OCI-LY1 (cell line): ENCODE measurements around the gene PPARD.
A peak's percentile ranks its signal among the peaks of the same experiment; 100 is the strongest.

ENCODE experiments used
- H2AFZ ChIP-seq: fragments of 200-600 bp; sonication (generic), shearing (Covaris generic); 2 replicates; pipeline ENCODE4 v1.6.0; 2014; ENCODE audit warnings: antibody characterized with exemption, mild to moderate bottlenecking, low read length
- H3F3A ChIP-seq: fragments of 200-600 bp; sonication (generic), shearing (Covaris generic); 2 replicates; pipeline ENCODE4 v1.6.0; 2014; ENCODE audit warnings: mild to moderate bottlenecking, antibody characterized with exemption, low read length, moderate library complexity; ENCODE audit not compliant: insufficient read depth
- H3K27ac ChIP-seq: fragments of 200-600 bp; sonication (generic); 2 replicates; pipeline ENCODE4 v1.5.1; 2014; ENCODE audit warnings: low read length, mixed run types, mild to moderate bottlenecking, low read depth; ENCODE audit not compliant: poor library complexity, severe bottlenecking
- H3K27me3 ChIP-seq: fragments of 200-600 bp; sonication (generic); 2 replicates; pipeline ENCODE4 v1.6.0; 2014; ENCODE audit warnings: antibody characterized with exemption, mild to moderate bottlenecking, low read length, moderate library complexity; ENCODE audit not compliant: insufficient read depth
- H3K36me3 ChIP-seq: fragments of 200-600 bp; sonication (generic); 2 replicates; pipeline ENCODE4 v1.6.1; 2014; ENCODE audit warnings: mild to moderate bottlenecking, antibody characterized with exemption, low read length, moderate library complexity, mixed read lengths; ENCODE audit not compliant: insufficient read depth
- H3K4me1 ChIP-seq: fragments of 200-600 bp; sonication (generic); 2 replicates; pipeline ENCODE4 v1.5.1; 2014; ENCODE audit warnings: mild to moderate bottlenecking, low read length, moderate library complexity; ENCODE audit not compliant: insufficient read depth, severe bottlenecking
- H3K4me2 ChIP-seq: fragments of 200-600 bp; sonication (generic), shearing (Covaris generic); 2 replicates; pipeline ENCODE4 v1.6.1; 2014; ENCODE audit warnings: low read length
- H3K4me3 ChIP-seq: fragments of 200-600 bp; sonication (generic); 2 replicates; pipeline ENCODE4 v1.5.1; 2014; ENCODE audit warnings: low read length, low read depth, mild to moderate bottlenecking, mixed read lengths; ENCODE audit not compliant: poor library complexity, severe bottlenecking
- H3K79me2 ChIP-seq: fragments of 200-600 bp; shearing (Covaris generic); 2 replicates; pipeline ENCODE4 v1.6.1; 2016; ENCODE audit warnings: mixed run types, low read length, mixed read lengths; ENCODE audit not compliant: insufficient read depth
- H3K9ac ChIP-seq: fragments of 200-600 bp; sonication (generic), shearing (Covaris generic); 2 replicates; pipeline ENCODE4 v1.6.1; 2014; ENCODE audit warnings: mild to moderate bottlenecking, low read length, mixed read lengths
- H3K9me2 ChIP-seq: fragments of 200-600 bp; sonication (generic), shearing (Covaris generic); 2 replicates; pipeline ENCODE4 v1.6.1; 2014; ENCODE audit warnings: low read depth, mild to moderate bottlenecking, low read length, mixed read lengths
- H3K9me3 ChIP-seq: fragments of 200-600 bp; shearing (Covaris generic); 2 replicates; pipeline ENCODE4 v1.6.1; 2014; ENCODE audit warnings: low read length, mixed read lengths
- H4K20me1 ChIP-seq: fragments of 200-600 bp; sonication (generic), shearing (Covaris generic); 2 replicates; pipeline ENCODE4 v1.6.0; 2016; ENCODE audit warnings: mild to moderate bottlenecking, low read length; ENCODE audit not compliant: insufficient read depth
- EZH2 ChIP-seq: fragments of 200-600 bp; sonication (generic), shearing (Covaris generic); IDR thresholded peaks from 2 replicates; pipeline ENCODE4 v1.8.0; 2017; ENCODE audit warnings: borderline replicate concordance, mixed run types, mild to moderate bottlenecking, antibody characterized with exemption, low read length, moderate library complexity, mixed read lengths
- TF ChIP-seq, protein P1 (sequence below): fragments of 200-600 bp; sonication (generic), shearing (Covaris generic); IDR thresholded peaks from 2 replicates; pipeline ENCODE4 v1.5.1; 2017; ENCODE audit warnings: mild to moderate bottlenecking, antibody characterized with exemption, low read length, moderate library complexity, mixed read lengths

The PPARD gene

DNA sequence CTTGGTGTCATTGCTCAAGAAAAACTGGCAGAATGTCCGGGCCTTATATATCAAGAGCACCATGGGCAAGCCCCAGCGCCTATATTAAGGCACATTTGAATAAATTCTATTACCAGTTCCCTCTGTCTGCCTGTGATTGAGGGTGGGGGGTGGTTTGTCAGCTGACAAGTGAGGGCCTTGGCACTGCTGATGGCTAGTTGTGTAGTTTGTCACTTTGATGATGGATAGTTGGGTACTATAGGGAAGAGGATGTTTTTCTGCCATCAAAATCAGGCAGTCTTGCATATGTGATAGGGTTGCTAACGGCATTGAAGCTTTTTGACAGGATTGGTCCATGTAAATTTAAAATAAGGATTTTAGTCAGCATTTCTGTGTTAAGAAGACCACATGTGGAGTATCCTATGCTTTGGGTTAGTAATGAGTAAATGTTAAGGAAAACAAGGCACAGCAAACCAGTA is 128.3 kb downstream of the PPARD start:
- TF ChIP-seq, protein P1, sequence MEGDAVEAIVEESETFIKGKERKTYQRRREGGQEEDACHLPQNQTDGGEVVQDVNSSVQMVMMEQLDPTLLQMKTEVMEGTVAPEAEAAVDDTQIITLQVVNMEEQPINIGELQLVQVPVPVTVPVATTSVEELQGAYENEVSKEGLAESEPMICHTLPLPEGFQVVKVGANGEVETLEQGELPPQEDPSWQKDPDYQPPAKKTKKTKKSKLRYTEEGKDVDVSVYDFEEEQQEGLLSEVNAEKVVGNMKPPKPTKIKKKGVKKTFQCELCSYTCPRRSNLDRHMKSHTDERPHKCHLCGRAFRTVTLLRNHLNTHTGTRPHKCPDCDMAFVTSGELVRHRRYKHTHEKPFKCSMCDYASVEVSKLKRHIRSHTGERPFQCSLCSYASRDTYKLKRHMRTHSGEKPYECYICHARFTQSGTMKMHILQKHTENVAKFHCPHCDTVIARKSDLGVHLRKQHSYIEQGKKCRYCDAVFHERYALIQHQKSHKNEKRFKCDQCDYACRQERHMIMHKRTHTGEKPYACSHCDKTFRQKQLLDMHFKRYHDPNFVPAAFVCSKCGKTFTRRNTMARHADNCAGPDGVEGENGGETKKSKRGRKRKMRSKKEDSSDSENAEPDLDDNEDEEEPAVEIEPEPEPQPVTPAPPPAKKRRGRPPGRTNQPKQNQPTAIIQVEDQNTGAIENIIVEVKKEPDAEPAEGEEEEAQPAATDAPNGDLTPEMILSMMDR = no peak
- TF ChIP-seq EZH2 = no peak
- Histone ChIP-seq H3K4me2 (peak overlapping the region; percentile 99), H3K9me3 (no peaks in the 10 kb centered on the region), H3K4me3 (peak overlapping the region; percentile 87), H3K36me3 (peaks cover 62% of the 10 kb centered on the region), H3K4me1 (peaks cover 36% of the 10 kb centered on the region), H4K20me1 (no peaks in the 10 kb centered on the region), H3K27me3 (no peaks in the 10 kb centered on the region), H3K9ac (peak overlapping the region; percentile 99; the same call in 1 of the 2 replicates), H3K27ac (peak overlapping the region; percentile 22), H3F3A (peaks cover 15% of the 10 kb centered on the region; the same call in 1 of the 2 replicates), H3K79me2 (peaks cover 13% of the 10 kb centered on the region; the same call in 1 of the 2 replicates), H3K9me2 (no peaks in the 10 kb centered on the region), H2AFZ (no peak overlapping the region)

DNA sequence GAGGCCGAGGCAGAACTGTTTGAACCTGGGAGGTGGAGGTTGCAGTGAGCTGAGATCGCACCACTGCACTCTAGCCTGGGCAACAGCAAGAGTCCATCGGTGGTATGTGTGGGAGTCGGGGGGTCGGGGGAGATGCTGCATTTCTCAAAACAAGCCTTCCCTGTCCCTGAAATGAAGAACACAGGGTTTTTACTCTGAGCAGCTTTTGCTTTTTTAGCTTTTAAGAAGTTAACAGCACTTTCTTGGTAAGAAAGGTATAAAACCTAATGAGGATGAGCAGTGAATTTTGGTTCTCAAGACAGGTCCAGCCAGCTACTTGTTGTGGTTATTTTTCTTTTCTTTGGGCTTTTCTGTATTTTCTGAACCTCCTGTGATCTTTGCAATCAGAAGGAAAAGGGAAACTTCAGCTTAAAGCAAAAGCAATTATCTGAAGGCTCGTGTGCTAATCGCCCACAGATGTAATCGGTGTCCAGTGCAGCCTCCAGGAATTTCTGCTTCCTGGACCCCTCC is 129.5 kb downstream of the PPARD start:
- Histone ChIP-seq H3K36me3 (peaks cover 62% of the 10 kb centered on the region), H2AFZ (no peak overlapping the region), H4K20me1 (no peaks in the 10 kb centered on the region), H3K9me2 (no peaks in the 10 kb centered on the region), H3K4me2 (peak overlapping the region; percentile 99), H3K4me1 (peaks cover 36% of the 10 kb centered on the region), H3F3A (peaks cover 15% of the 10 kb centered on the region; the same call in 1 of the 2 replicates), H3K9me3 (no peaks in the 10 kb centered on the region), H3K27ac (no peak overlapping the region), H3K4me3 (peak overlapping the region; percentile 87), H3K79me2 (peaks cover 13% of the 10 kb centered on the region; the same call in 1 of the 2 replicates), H3K9ac (no peak overlapping the region; the same call in 1 of the 2 replicates), H3K27me3 (no peaks in the 10 kb centered on the region)
- TF ChIP-seq EZH2 = no peak
- TF ChIP-seq, protein P1 = no peak

DNA sequence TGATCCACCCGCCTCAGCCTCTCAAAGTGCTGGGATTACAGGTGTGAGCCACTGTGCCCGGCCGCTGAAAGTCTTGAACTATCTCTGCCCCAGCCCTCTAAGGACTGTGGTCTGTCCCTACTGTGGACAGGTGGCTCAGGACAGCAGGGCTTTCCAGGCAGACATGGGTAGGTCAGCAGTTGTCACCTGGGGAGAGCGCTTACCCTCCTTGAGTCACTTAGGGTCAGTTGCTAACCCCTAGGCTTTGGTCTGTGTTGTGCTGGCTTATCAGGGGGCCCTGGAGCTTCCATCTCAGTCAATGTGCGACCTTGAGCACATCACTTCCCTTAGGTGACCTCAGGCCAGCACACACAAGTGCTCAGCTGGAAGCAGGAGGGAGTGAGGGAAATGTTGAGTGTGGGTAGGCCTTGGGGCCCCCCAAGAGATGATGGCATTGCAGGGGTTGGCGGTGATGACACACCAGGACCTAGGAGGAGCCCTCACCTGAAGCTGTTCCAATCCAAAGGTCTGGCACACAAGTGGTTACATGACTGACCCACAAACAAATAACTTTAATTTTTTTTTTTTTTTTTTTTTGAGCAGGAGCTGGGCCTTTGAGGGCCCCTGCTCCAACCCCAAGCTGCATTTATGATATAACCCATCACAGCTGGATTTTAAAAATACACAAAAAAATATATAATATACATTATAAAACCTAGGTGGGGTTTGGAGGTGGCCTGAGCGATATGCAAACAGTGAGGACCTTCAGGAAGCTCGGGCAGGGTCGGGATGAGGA is 130.9 kb downstream of the PPARD start:
- H3K9me2 ChIP-seq = no peaks in the 10 kb centered on the region
- H3K4me2 ChIP-seq = no peak overlapping the region
- H3K4me1 ChIP-seq = peaks cover 29% of the 10 kb centered on the region
- no peak overlapping the region for H2AFZ ChIP-seq
- peaks cover 15% of the 10 kb centered on the region; the same call in 1 of the 2 replicates for H3F3A ChIP-seq
- H3K79me2 ChIP-seq = peaks cover 13% of the 10 kb centered on the region; the same call in 1 of the 2 replicates
- H3K9me3 ChIP-seq = no peaks in the 10 kb centered on the region
- TF ChIP-seq, protein P1 = no peak
- TF ChIP-seq EZH2 = no peak
- H3K27me3 ChIP-seq = no peaks in the 10 kb centered on the region
- no peak overlapping the region for H3K9ac ChIP-seq
- no peaks in the 10 kb centered on the region for H4K20me1 ChIP-seq
- no peak overlapping the region for H3K4me3 ChIP-seq
- H3K36me3 ChIP-seq = peaks cover 62% of the 10 kb centered on the region
- H3K27ac ChIP-seq = no peak overlapping the region
